CD14-positive monocyte (primary cell): ENCODE measurements around the gene MGAT5. TPM values are rescaled to one million over a fixed set of nuclear protein-coding genes. Genes with fewer than 3 reads are reported as not detected.
A peak's percentile ranks its signal among the peaks of the same experiment; 100 is the strongest.

Source experiments
- DNase-seq, 3 donors: peaks; one replicate each; pipeline ENCODE4 v3.0.0-alpha.2; 2011 to 2022
- H2AFZ ChIP-seq: 2 replicates; pipeline ENCODE4 v1.6.0; 2012; ENCODE audit warnings: mild to moderate bottlenecking, low read depth, low read length, inconsistent platforms; ENCODE audit not compliant: insufficient read depth, poor library complexity, severe bottlenecking
- H3K27ac ChIP-seq, 2 donors: 1 replicate in 1 of 2; 2 replicates in 1 of 2; pipeline ENCODE4 v1.5.1; 2012 to 2013; ENCODE audit warnings: low read length in 2 of 2, control low read depth in 1 of 2, inconsistent platforms in 1 of 2, low read depth in 1 of 2, mild to moderate bottlenecking in 1 of 2
- H3K27me3 ChIP-seq, 2 donors: one replicate each; pipeline versions ENCODE4 v1.6.0 to v1.6.1; 2011 to 2013; ENCODE audit warnings: low read length in 2 of 2; ENCODE audit not compliant: control insufficient read depth in 2 of 2, insufficient read depth in 2 of 2
- H3K36me3 ChIP-seq, 2 donors: replicated peaks in 1 of 2; 1 replicate in 1 of 2; 2 replicates in 1 of 2; pipeline versions ENCODE4 v1.5.1 to v1.6.1; 2012 to 2013; ENCODE audit warnings: low read length in 2 of 2, control low read depth in 1 of 2, inconsistent platforms in 1 of 2, mild to moderate bottlenecking in 1 of 2; ENCODE audit not compliant: insufficient read depth in 2 of 2, control insufficient read depth in 1 of 2
- H3K4me1 ChIP-seq, 2 donors: 1 replicate in 1 of 2; 2 replicates in 1 of 2; pipeline versions ENCODE4 v1.5.1 to v1.6.1; 2012 to 2013; ENCODE audit warnings: low read length in 2 of 2, control low read depth in 1 of 2, inconsistent platforms in 1 of 2, mild to moderate bottlenecking in 1 of 2, moderate library complexity in 1 of 2; ENCODE audit not compliant: insufficient read depth in 2 of 2, control insufficient read depth in 1 of 2
- H3K4me2 ChIP-seq: replicated peaks from 2 replicates; pipeline ENCODE3; 2012; ENCODE audit warnings: low read length, moderate library complexity, mild to moderate bottlenecking; ENCODE audit not compliant: poor library complexity, severe bottlenecking; ENCODE audit errors: extremely low read depth
- H3K4me3 ChIP-seq, 3 experiments: fragments of 200-600 bp in 1 of 3; sonication (generic) in 1 of 3; replicated peaks in 1 of 3; 1 replicate in 2 of 3; 2 replicates in 1 of 3; pipeline ENCODE4 v1.5.1; 2011 to 2013; ENCODE audit warnings: low read length in 3 of 3, mild to moderate bottlenecking in 3 of 3, control low read depth in 2 of 3, low read depth in 2 of 3, inconsistent platforms in 1 of 3, moderate library complexity in 1 of 3
- H3K79me2 ChIP-seq: 2 replicates; pipeline ENCODE4 v1.6.0; 2012; ENCODE audit warnings: mild to moderate bottlenecking, control low read depth, inconsistent platforms, low read length, moderate library complexity; ENCODE audit not compliant: insufficient read depth
- H3K9ac ChIP-seq: 2 replicates; pipeline ENCODE4 v1.6.0; 2017; ENCODE audit warnings: low read length, mild to moderate bottlenecking; ENCODE audit not compliant: insufficient read depth, poor library complexity, severe bottlenecking
- H3K9me3 ChIP-seq, 2 donors: replicated peaks in 1 of 2; 1 replicate in 1 of 2; 2 replicates in 1 of 2; pipeline versions ENCODE4 v1.5.1 to v1.6.1; 2012 to 2013; ENCODE audit warnings: low read length in 2 of 2, control low read depth in 1 of 2; ENCODE audit not compliant: control insufficient read depth in 1 of 2, insufficient read depth in 1 of 2
- H4K20me1 ChIP-seq: 2 replicates; pipeline ENCODE4 v1.6.0; 2012; ENCODE audit warnings: mild to moderate bottlenecking, low read length, control low read depth, moderate library complexity; ENCODE audit not compliant: insufficient read depth
- H3K27ac Mint-ChIP-seq, 7 donors: one replicate each; pipeline ENCODE4 v1.8.0; 2020; ENCODE audit warnings: mild to moderate bottlenecking in 7 of 7, mixed read lengths in 7 of 7, moderate library complexity in 6 of 7, inconsistent platforms in 2 of 7
- H3K27me3 Mint-ChIP-seq, 3 donors: one replicate each; pipeline ENCODE4 v1.8.0; 2021 to 2022; ENCODE audit warnings: low read depth in 3 of 3, mild to moderate bottlenecking in 3 of 3, mixed read lengths in 3 of 3, moderate library complexity in 3 of 3, inconsistent platforms in 1 of 3
- H3K36me3 Mint-ChIP-seq, 2 donors: one replicate each; pipeline ENCODE4 v1.8.0; 2020; ENCODE audit warnings: mixed read lengths in 2 of 2, inconsistent platforms in 1 of 2, mild to moderate bottlenecking in 1 of 2
- H3K4me1 Mint-ChIP-seq: one replicate; pipeline ENCODE4 v1.8.0; 2020; ENCODE audit warnings: mild to moderate bottlenecking, mixed read lengths
- H3K4me3 Mint-ChIP-seq, 2 donors: one replicate each; pipeline ENCODE4 v1.8.0; 2020; ENCODE audit warnings: mild to moderate bottlenecking in 2 of 2, mixed read lengths in 2 of 2, moderate library complexity in 1 of 2
- H3K9me3 Mint-ChIP-seq, 7 donors: one replicate each; pipeline ENCODE4 v1.8.0; 2020 to 2022; ENCODE audit warnings: mixed read lengths in 7 of 7, mild to moderate bottlenecking in 6 of 7, moderate library complexity in 6 of 7, inconsistent platforms in 2 of 7
- WGBS: methylation state at CpG from one replicate; pipeline ENCODE4 v1.1.5; 2013; ENCODE audit warnings: missing lambda C conversion rate; ENCODE audit not compliant: insufficient coverage; 5-methylcytosine and 5-hydroxymethylcytosine counted together
- intact Hi-C, 2 donors: fragments of 100-400 bp; cut with micrococcal nuclease; formaldehyde crosslinking; loops; one replicate each; pipeline versions ENCODE4 v1.15.0 to v1.15.1; 2023
- polyA plus RNA-seq, 3 donors: library from polyadenylated mRNA; depleted of rRNA in 1 of 3; unstranded in 2 of 3; stranded (reverse) in 1 of 3; fragments of 300-500 nt in 2 of 3; fragments of >200 nt in 1 of 3; fragmentation: Illumina TruSeq in 2 of 3; gene quantifications; 1 replicate in 2 of 3; 2 replicates in 1 of 3; pipeline ENCODE4 v1.2.3, GENCODE V29; 2012 to 2021
- TF ChIP-seq, protein P1 (sequence below): fragments of 200-600 bp; IDR thresholded peaks from one replicate; pipeline ENCODE4 v1.8.0; 2022; ENCODE audit warnings: antibody characterized with exemption, mild to moderate bottlenecking

MGAT5 gene
- polyA plus RNA-seq, 3 donors = 1.9 to 6.6 (median 2.4) TPM

DNA sequence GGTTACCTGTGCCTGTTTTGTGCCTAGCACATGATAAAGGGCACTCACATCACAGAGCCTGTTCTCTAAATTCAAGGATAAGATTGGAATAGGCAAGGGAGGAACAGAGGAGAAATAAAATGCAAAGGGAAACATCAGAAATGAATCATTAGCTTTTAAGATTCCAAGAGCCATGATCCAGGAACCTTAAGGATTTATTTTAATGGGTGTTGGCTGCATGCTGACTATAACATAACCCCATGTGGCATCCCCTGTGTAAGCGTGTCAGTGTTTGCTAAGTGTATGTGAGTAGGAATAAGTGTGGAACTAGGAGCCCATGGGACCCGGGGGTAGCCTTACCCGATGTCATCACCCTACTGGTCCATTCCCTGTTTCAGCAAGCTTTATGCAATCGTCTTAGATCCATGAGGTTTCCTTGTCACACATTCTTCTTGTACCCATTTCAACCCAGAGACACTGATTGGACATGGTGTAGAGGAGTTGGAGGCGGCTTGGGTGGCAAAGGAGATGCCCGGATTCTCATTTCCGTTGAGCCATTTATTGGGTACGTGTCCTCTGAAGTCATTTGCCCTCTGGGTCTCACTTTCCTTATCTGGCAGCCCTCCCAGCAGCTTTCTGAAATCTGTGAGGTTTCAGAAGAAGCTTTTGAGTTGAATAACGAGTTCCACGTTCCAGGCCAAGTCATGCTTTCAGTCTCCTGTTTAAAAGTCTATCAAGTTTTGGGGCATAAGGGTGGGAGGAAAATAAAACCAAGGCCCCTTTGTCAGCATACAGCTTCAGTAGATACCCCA, 117.0 kb downstream of the MGAT5 start:
- Histone ChIP-seq H3K27me3 (no peaks in the 10 kb centered on the region), H3K79me2 (no peaks in the 10 kb centered on the region), H3K36me3 (peaks cover 9 to 28% of the 10 kb centered on the region in 2 donors), H3K4me3 (no peak overlapping the region), H3K9me3 (no peaks in the 10 kb centered on the region), H2AFZ (no peak overlapping the region), H3K4me1 (no peaks in the 10 kb centered on the region), H3K27ac (no peak overlapping the region), H4K20me1 (no peaks in the 10 kb centered on the region), H3K9ac (no peak overlapping the region), H3K4me2 (no peak overlapping the region)
- DNase-seq = no peak
- peaks cover 26 to 32% of the 10 kb centered on the region in 2 donors for H3K36me3 Mint-ChIP-seq
- peaks cover 5% of the 10 kb centered on the region for H3K4me1 Mint-ChIP-seq
- no peak overlapping the region for H3K4me3 Mint-ChIP-seq
- H3K27me3 Mint-ChIP-seq = peaks cover 0 to 2% (median 0%) of the 10 kb centered on the region in 3 donors
- intact Hi-C loops = no loop called here
- H3K9me3 Mint-ChIP-seq = no peaks in the 10 kb centered on the region
- TF ChIP-seq, protein P1, sequence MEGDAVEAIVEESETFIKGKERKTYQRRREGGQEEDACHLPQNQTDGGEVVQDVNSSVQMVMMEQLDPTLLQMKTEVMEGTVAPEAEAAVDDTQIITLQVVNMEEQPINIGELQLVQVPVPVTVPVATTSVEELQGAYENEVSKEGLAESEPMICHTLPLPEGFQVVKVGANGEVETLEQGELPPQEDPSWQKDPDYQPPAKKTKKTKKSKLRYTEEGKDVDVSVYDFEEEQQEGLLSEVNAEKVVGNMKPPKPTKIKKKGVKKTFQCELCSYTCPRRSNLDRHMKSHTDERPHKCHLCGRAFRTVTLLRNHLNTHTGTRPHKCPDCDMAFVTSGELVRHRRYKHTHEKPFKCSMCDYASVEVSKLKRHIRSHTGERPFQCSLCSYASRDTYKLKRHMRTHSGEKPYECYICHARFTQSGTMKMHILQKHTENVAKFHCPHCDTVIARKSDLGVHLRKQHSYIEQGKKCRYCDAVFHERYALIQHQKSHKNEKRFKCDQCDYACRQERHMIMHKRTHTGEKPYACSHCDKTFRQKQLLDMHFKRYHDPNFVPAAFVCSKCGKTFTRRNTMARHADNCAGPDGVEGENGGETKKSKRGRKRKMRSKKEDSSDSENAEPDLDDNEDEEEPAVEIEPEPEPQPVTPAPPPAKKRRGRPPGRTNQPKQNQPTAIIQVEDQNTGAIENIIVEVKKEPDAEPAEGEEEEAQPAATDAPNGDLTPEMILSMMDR = no peak
- WGBS = 94% methylated on average over 4 of the region's 10 CpGs
- H3K27ac Mint-ChIP-seq = peak overlapping the region in 1 of 7 donors; percentile 26

DNA sequence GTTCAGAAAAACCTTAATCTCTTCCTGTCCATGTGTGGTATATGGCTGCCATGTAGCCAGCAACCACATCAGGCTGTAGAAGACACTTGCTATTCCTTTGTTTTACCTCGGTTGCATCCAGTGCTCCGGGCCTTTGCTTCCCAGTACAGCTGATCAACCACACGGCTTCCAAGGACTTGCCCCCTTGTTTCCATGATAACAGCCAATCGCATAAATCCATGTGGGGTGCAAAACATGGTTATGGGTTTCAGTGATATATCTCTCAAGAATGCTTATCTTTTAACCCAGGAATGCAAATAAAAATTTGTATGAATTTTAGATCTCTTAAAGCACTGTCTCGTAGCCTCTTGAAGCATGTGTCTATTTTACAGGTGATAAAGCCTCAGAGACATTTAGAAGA, 118.3 kb downstream of the MGAT5 start:
- Mint-ChIP-seq H3K4me1 (peaks cover 5% of the 10 kb centered on the region), H3K36me3 (peaks cover 29 to 35% of the 10 kb centered on the region in 2 donors), H3K4me3 (no peak overlapping the region), H3K27ac (no peak overlapping the region), H3K27me3 (peaks cover 0 to 2% (median 0%) of the 10 kb centered on the region in 3 donors), H3K9me3 (no peaks in the 10 kb centered on the region)
- Histone ChIP-seq H3K79me2 (no peaks in the 10 kb centered on the region), H2AFZ (no peak overlapping the region), H3K27ac (no peak overlapping the region), H3K9ac (no peak overlapping the region), H4K20me1 (no peaks in the 10 kb centered on the region), H3K4me2 (no peak overlapping the region), H3K36me3 (peaks cover 9 to 25% of the 10 kb centered on the region in 2 donors), H3K4me1 (no peaks in the 10 kb centered on the region), H3K27me3 (no peaks in the 10 kb centered on the region), H3K9me3 (no peaks in the 10 kb centered on the region), H3K4me3 (no peak overlapping the region)
- TF ChIP-seq, protein P1 = no peak
- intact Hi-C loops = no loop called here
- no peak for DNase-seq
- 100% methylated on average over 1 of the region's 5 CpGs for WGBS
